Hepatocyte (in vitro differentiated cells): Measurements from ENCODE around the gene FBXL7.

ENCODE experiments used
- CTCF ChIP-seq: fragments of 200-600 bp; sonication (generic); IDR thresholded peaks from 2 replicates; pipeline ENCODE4 v1.5.1; 2016; ENCODE audit warnings: antibody characterized with exemption, mild to moderate bottlenecking; ENCODE audit not compliant: poor library complexity
- EZH2 ChIP-seq: fragments of 200-600 bp; sonication (generic); IDR thresholded peaks from 2 replicates; pipeline ENCODE4 v1.6.1; 2016; ENCODE audit warnings: antibody characterized with exemption, mild to moderate bottlenecking, borderline replicate concordance
- EZH2phosphoT487 ChIP-seq: fragments of 200-600 bp; sonication (generic); IDR thresholded peaks from one replicate; pipeline ENCODE4 v1.6.1; 2018; ENCODE audit warnings: antibody characterized with exemption, mild to moderate bottlenecking, low read depth, moderate library complexity; ENCODE audit not compliant: unreplicated experiment, severe bottlenecking

- no peak for TF ChIP-seq CTCF
- no peak for TF ChIP-seq EZH2
- TF ChIP-seq EZH2phosphoT487: no peak
Measured at GRCh38 chr5:15650266-15650665, 150.3 kb downstream of the FBXL7 start.
